ACC112 (cell line): ENCODE results near the gene PRPS1L1.

ENCODE experiments used
- H2AFZ ChIP-seq: fragments of 200-600 bp; sonication (generic); one replicate; pipeline ENCODE4 v1.6.0; 2017; ENCODE audit warnings: antibody characterized with exemption, low read length; ENCODE audit not compliant: unreplicated experiment
- H3K27ac ChIP-seq: fragments of 200-600 bp; sonication (generic); 2 replicates; pipeline ENCODE4 v1.5.1; 2014; ENCODE audit warnings: low read depth, mild to moderate bottlenecking, antibody characterized with exemption, low read length, moderate library complexity
- H3K27me3 ChIP-seq: fragments of 200-600 bp; sonication (generic); 2 replicates; pipeline ENCODE4 v1.6.1; 2014; ENCODE audit warnings: mild to moderate bottlenecking, antibody characterized with exemption, low read length, moderate library complexity, mixed read lengths; ENCODE audit not compliant: insufficient read depth
- H3K36me3 ChIP-seq: fragments of 200-600 bp; sonication (generic); 2 replicates; pipeline ENCODE4 v1.6.1; 2016; ENCODE audit warnings: mild to moderate bottlenecking, antibody characterized with exemption, low read length, moderate library complexity, mixed read lengths; ENCODE audit not compliant: insufficient read depth
- H3K4me1 ChIP-seq: fragments of 200-600 bp; sonication (generic); one replicate; pipeline ENCODE4 v1.6.1; 2016; ENCODE audit warnings: low read length, mixed read lengths; ENCODE audit not compliant: insufficient read depth, unreplicated experiment, control insufficient read depth
- H3K4me3 ChIP-seq: fragments of 200-600 bp; sonication (generic); 2 replicates; pipeline ENCODE4 v1.5.1; 2014; ENCODE audit warnings: mild to moderate bottlenecking, low read depth, low read length
- H3K79me2 ChIP-seq: fragments of 200-600 bp; sonication (generic); one replicate; pipeline ENCODE4 v1.6.0; 2016; ENCODE audit warnings: low read length; ENCODE audit not compliant: control insufficient read depth, unreplicated experiment, insufficient read depth

Gene PRPS1L1

GRCh38 chr7:17990761-17991160 is 36.9 kb downstream of the PRPS1L1 start:
- no peak overlapping the region for H3K27ac ChIP-seq
- no peaks in the 10 kb centered on the region for H3K36me3 ChIP-seq
- H3K79me2 ChIP-seq = no peaks in the 10 kb centered on the region
- peaks cover 12% of the 10 kb centered on the region for H3K4me1 ChIP-seq
- no peaks in the 10 kb centered on the region for H3K27me3 ChIP-seq
- H3K4me3 ChIP-seq = no peak overlapping the region
- H2AFZ ChIP-seq = no peak overlapping the region

DNA sequence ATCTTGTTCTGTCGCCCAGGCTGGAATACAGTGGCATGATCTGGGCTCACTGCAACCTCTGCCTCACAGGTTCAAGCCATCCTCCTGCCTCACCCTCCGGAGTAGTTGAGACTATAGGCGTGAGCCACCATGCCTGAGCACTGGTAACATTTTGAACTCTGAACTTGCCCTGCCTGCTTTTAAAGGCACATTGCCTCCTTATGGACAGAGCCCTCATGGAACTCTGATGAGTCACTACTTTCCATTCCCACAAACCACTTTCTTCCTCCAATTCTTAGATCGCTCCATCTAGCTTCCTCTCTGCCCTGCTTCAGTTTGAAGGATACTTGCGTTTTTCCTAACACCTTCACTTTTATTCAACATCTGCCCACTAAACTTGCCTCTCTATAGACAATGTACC is 38.1 kb downstream of the PRPS1L1 start:
- Histone ChIP-seq H3K36me3 (no peaks in the 10 kb centered on the region), H3K27me3 (no peaks in the 10 kb centered on the region), H3K79me2 (no peaks in the 10 kb centered on the region), H2AFZ (no peak overlapping the region), H3K27ac (no peak overlapping the region), H3K4me3 (no peak overlapping the region), H3K4me1 (peaks cover 12% of the 10 kb centered on the region)

DNA sequence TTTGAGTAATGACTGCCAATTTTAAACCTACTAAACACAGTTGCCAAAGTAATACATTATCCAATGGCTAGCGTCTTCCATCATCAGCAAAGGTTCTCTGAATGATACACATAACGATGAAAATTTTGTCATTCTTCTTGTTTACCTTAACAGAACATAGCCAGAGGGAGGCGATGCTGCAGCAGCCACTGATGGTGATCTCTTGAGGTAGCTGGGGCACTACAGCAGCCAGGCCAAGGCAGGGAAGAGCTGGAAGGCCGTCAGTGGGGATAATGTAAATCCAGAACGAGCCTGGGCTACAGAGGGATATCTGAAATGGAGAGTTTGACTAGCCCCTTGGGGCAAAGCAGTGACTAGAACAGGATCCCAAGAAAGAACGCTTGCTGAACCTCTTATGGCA is 38.8 kb downstream of the PRPS1L1 start:
- Histone ChIP-seq H3K4me3 (no peak overlapping the region), H3K4me1 (peaks cover 12% of the 10 kb centered on the region), H3K79me2 (no peaks in the 10 kb centered on the region), H3K36me3 (no peaks in the 10 kb centered on the region), H3K27ac (no peak overlapping the region), H3K27me3 (no peaks in the 10 kb centered on the region), H2AFZ (no peak overlapping the region)

- Histone ChIP-seq H3K79me2 (no peaks in the 10 kb centered on the region), H2AFZ (no peak overlapping the region), H3K27me3 (no peaks in the 10 kb centered on the region), H3K4me1 (peaks cover 17% of the 10 kb centered on the region), H3K4me3 (no peak overlapping the region), H3K27ac (no peak overlapping the region), H3K36me3 (no peaks in the 10 kb centered on the region)
These were observed 39.5 kb downstream of the PRPS1L1 start for GRCh38 chr7:17988141-17988540.

GRCh38 chr7:17986851-17987250 is 40.8 kb downstream of the PRPS1L1 start:
- Histone ChIP-seq H3K4me3 (peak overlapping the region; percentile 5; the same call in 1 of the 2 replicates), H3K36me3 (no peaks in the 10 kb centered on the region), H3K27me3 (no peaks in the 10 kb centered on the region), H2AFZ (peak overlapping the region; percentile 45), H3K4me1 (peaks cover 17% of the 10 kb centered on the region), H3K27ac (no peak overlapping the region), H3K79me2 (no peaks in the 10 kb centered on the region)

GRCh38 chr7:17985473-17986239 is 42.0 kb downstream of the PRPS1L1 start:
- no peak overlapping the region for H2AFZ ChIP-seq
- H3K27ac ChIP-seq = no peak overlapping the region
- H3K36me3 ChIP-seq = no peaks in the 10 kb centered on the region
- H3K79me2 ChIP-seq = no peaks in the 10 kb centered on the region
- peaks cover 17% of the 10 kb centered on the region for H3K4me1 ChIP-seq
- no peak overlapping the region for H3K4me3 ChIP-seq
- no peaks in the 10 kb centered on the region for H3K27me3 ChIP-seq

- H3K79me2 ChIP-seq = no peaks in the 10 kb centered on the region
- H2AFZ ChIP-seq = peak overlapping the region; percentile 94
- H3K27me3 ChIP-seq = no peaks in the 10 kb centered on the region
- H3K4me1 ChIP-seq = peaks cover 17% of the 10 kb centered on the region
- H3K27ac ChIP-seq = no peak overlapping the region
- no peaks in the 10 kb centered on the region for H3K36me3 ChIP-seq
- H3K4me3 ChIP-seq = no peak overlapping the region
These were observed 43.4 kb downstream of the PRPS1L1 start for GRCh38 chr7:17984288-17984687.

- Histone ChIP-seq H3K79me2 (no peaks in the 10 kb centered on the region), H3K27me3 (no peaks in the 10 kb centered on the region), H3K27ac (no peak overlapping the region), H3K4me3 (no peak overlapping the region), H3K4me1 (peaks cover 17% of the 10 kb centered on the region), H2AFZ (peak overlapping the region; percentile 94), H3K36me3 (no peaks in the 10 kb centered on the region)
These were observed 44.2 kb downstream of the PRPS1L1 start for GRCh38 chr7:17983221-17984062.

- H2AFZ ChIP-seq = no peak overlapping the region
- no peaks in the 10 kb centered on the region for H3K4me1 ChIP-seq
- no peak overlapping the region for H3K4me3 ChIP-seq
- H3K36me3 ChIP-seq = no peaks in the 10 kb centered on the region
- H3K27me3 ChIP-seq = no peaks in the 10 kb centered on the region
- H3K79me2 ChIP-seq = no peaks in the 10 kb centered on the region
- H3K27ac ChIP-seq = no peak overlapping the region
These were observed 50.7 kb downstream of the PRPS1L1 start for GRCh38 chr7:17976952-17977351.
